HG03565 (cell line): ENCODE measurements around the gene DBH.
"Not testable (repeated sequence)": the region's sequence is repeated elsewhere in the genome, so short reads cannot be mapped to it uniquely, and the experiment has no call there.

Experiments used
- ATAC-seq: cut with Tn5 transposase; IDR thresholded peaks from one replicate; pipeline ENCODE4 v1.9.1; 2021; ENCODE audit warnings: mild to moderate bottlenecking, moderate library complexity; ENCODE audit not compliant: unreplicated experiment

The DBH gene

DNA sequence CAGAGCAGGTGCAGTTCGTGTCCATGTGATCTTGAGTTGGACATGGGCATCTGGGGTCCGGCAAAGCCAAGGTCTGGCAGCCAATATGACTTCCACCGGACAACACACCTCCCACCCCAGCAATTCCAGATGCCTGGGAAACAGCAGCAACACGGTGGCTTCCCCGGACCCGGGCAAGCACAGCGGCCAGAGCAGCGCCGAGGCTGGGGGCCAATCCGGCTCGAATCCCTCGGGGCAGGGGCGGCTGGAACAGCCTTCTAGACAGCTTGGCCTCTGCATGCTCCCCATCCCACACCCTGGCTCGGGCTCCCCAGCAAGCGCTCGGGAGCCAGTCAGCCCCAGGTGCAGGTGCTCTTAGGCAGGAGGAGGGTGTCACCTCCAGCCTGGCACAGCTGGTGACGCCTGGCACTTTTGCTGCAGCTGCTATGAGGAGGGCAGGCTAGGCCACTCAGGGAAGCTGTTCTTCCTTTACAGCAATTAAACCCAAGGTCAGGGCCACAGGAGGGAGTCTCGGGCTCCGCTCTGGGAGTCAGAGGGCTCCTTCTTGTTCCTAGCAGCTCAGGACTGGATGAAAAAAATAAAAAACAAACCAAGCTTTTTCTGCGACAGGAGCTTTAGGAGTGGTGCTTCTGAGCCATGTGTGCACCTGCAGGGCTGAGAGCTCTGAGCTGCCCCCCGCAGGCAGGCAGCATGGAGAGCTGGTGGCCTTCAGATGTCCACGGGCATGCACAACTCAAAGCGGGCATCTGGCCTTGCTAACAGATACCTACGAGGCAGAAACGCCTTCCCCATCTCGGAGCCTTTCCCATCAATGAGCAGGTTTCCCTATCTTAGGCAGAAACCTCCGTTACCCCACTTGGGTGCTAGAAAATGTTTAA, 28.2 kb downstream of the DBH start:
- no peak for ATAC-seq

DNA sequence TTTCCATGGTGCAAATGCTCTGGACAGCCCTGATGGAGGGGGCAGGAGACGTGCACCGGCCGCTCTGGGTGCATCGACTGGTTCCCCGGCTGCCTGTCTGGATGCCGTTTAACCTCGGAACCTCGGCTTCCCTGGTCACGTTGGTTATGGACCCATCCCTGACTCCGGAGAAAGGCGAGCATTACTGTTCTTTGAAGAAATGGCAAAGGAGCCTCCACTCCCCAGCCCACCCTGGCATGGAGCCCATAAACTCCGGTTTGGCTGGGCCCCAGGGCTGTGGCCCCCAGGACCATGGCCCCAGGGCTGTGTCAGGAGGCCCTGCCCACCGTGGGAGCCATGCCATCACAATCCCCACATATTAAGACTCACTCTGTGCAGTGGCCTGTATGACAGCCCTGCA, 28.9 kb downstream of the DBH start:
- ATAC-seq, result no peak

- ATAC-seq, result no peak
Measured at GRCh38 chr9:133665535-133665934, 29.4 kb downstream of the DBH start.

- ATAC-seq, result no peak
Measured at GRCh38 chr9:133666387-133666786, 30.2 kb downstream of the DBH start.

- ATAC-seq, result no peak
Measured at GRCh38 chr9:133666845-133667244, 30.7 kb downstream of the DBH start.

- ATAC-seq, result no peak
Measured at GRCh38 chr9:133667759-133668450, 31.7 kb downstream of the DBH start.

GRCh38 chr9:133669182-133669801, 33.1 kb downstream of the DBH start:
- no peak for ATAC-seq

- ATAC-seq, result no peak
Measured at GRCh38 chr9:133670466-133670865, 34.3 kb downstream of the DBH start.

DNA sequence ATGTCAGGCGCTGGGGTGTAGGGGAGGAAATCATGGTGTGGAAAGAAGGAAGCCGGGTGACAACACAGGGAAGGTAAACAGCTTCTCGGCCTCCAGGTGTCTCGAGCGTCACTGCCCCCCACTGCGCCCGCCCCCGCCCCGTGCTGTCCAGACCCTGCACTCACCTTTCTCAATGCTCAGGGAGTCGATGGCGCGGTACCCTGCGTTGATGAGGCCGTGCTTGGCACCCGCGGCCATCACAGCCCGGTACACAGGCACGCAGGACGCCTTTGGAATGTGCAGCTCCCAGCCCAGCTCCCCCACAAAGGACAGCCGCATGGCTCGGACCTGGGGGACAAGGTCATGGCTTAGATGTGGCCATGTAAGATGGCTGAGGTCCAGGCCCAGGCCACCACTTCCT, 35.2 kb downstream of the DBH start:
- no peak for ATAC-seq

DNA sequence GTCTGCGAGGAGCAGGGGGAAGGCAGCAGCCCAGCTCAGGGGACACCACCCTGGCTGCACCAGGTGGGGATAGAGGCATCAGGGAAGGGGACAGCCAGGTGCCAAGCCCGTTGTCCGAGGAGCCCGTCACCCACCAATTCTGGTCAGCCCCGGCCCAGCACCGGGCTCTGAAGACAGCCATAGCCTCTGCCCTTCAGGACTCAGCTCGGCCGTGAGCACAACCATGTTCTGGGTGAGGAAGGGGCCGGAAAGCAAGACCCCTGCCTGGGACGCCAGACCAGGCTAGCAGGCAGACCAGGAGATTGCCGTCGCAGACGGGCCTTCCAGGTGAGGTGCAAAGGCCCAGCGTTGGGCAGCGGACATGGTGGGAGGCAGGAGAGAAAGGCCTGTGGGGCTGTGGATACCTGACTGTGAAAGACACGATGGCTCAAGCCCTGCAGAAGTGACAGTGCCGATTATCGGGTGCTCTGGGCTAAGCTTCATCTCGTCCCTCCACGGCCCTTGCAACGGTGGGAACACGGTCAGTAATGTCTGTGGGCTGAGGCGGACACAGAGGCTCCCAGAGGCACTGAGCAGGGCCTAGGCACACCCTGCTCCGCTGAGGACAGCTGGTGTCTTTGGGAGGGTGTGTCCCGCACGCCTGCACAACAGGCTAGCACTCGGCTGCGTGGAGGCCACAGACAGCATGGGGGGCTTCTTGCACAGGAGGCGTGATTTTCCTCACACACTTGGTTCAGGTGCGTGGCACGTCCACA, 36.5 kb downstream of the DBH start:
- ATAC-seq, result no peak

DNA sequence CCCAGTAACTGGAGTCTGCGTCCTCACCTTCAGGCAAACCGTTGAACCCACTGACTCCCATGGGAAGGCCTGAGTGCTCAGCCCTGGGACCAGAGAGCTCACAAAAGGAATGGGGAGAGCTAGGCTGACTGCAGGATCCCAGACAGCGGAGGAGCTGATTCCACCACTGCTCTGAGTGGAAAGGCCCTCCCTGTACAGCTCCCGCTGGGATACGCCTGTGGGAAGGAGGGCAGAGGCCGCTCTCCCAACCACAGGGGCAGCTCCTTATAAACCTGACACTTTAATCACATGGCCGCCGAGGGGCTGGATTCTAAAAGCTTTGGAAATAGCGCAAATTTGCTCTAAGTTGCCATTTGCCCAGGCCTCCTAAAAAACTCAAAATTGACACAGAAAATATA, 37.1 kb downstream of the DBH start:
- ATAC-seq, result no peak

GRCh38 chr9:133674091-133674490, 37.9 kb downstream of the DBH start:
- no peak for ATAC-seq

GRCh38 chr9:133675796-133676195, 39.6 kb downstream of the DBH start:
- not testable (repeated sequence) for ATAC-seq

- no peak for ATAC-seq
Measured at GRCh38 chr9:133676450-133676849, 40.3 kb downstream of the DBH start.

DNA sequence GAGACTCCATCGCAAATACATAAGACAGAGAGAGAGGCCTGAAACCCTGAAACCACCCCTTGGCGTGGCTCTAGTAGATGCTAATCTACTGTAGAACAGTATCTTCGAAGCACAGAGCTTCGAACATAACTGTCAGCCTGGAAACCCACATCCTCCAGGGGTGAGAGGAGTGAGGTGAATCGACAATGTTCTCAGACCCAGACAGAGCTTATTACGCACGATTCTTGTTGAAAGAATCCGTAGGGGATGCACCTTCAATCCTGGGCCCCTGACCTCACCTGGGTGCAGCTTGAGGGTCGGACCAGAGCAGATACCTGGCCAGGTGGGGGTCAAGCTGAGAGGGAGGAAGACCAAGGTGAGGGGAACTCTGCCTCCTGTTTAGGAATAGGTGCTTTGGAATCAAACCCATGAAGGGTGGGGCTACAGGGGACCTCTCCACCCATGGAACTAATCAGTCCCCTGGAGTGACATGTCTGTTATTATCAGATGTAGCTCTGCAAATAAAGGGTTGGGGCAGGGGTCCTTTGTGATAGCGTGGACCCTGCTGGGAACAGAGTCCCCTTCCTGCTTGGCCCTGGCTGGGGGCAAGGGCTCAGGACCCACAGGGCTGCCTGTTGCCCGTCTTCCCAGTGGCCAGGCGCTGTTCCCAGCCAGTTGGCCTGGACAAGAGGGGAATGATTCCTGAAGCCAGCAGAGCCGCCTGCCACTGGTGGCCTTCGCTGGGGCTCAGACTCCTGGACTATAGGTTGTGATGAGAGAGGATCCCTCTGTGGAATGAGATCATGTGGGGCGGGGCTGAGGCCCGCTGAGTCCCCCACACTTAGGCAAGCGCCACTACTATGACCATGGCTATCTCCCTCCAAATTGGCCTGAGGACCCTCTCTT, 41.2 kb downstream of the DBH start:
- no peak for ATAC-seq

GRCh38 chr9:133679056-133679455, 42.9 kb downstream of the DBH start:
- no peak for ATAC-seq

GRCh38 chr9:133679466-133680061, 43.4 kb downstream of the DBH start:
- no peak for ATAC-seq

DNA sequence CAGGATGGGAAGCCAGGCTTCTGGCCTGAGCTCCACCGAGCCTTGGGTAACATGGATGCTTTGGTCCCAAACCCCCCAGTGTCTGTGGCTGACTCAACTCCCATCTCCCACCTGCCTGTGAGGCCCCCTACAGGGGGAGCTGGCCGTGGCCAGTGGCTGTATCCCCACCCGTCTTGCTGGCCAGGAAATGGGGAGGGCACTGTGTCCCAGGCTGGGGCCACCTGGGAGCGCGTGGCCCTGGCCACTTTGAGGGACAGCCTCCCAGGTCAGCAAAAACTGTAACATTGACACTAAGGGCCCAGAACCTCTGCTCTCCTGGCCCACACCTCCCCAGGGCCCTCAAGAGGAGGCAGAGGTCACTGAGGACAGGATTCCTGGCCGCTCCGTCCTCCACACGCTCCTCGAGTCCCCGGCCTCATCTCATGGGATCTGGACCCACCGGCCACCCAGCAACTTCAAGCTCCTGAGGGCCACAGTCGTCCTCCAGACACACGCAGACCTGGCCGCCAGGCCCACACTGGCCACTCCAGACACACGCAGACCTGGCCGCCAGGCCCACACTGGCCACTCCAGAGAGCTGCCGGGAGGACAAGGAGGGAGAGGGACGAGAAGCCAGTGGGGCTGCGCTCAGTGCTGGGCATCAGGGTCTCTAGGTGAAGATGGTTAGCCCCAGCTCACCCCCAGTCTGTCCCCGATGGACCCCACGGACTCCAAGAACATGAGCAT, 44.2 kb downstream of the DBH start:
- no peak for ATAC-seq

- ATAC-seq, result no peak
Measured at GRCh38 chr9:133680976-133681657, 45.0 kb downstream of the DBH start.
